ENCODE results near the gene MAP3K8.
"Not testable (repeated sequence)": the region's sequence is repeated elsewhere in the genome, so short reads cannot be mapped to it uniquely, and the experiment has no call there.

Gene MAP3K8

GRCh38 chr10:30422981-30423654 is 10.9 kb upstream of the MAP3K8 start:
- no peak for DNase-seq (ENCODE audit: low read depth)

GRCh38 chr10:30423655-30424275 is 10.2 kb upstream of the MAP3K8 start:
- not testable (repeated sequence) for DNase-seq (ENCODE audit: low read depth)

- no peak for DNase-seq (ENCODE audit: low read depth)
These were observed 8.5 kb upstream of the MAP3K8 start for GRCh38 chr10:30425336-30426075.

- no peak for DNase-seq (ENCODE audit: low read depth)
These were observed 3.3 kb upstream of the MAP3K8 start for GRCh38 chr10:30430544-30431298.

DNA sequence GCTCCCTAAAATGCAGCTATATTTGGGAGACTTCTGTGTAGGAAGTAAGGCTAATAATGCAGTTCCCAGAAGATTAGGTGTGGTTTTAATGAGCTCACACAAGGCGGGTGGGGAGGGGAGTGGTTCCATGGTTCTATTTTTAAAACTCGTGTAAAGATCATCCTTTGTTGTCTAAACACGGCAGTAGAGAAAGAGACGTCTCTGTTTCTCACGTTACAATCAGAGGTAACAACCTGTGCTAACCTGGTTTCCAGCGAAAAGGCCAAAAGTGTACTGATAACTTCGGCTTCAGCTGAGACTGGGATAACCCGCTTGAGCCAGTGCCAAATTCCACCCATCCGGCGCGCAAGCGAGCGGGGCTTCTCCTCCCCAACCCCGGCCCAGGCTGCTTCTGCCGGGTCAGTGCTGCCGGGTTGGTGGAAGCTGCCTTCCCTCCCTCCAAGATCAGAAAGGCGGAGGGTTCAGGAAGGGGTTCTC is 2.5 kb upstream of the MAP3K8 start:
- no peak for DNase-seq (ENCODE audit: low read depth)

DNA sequence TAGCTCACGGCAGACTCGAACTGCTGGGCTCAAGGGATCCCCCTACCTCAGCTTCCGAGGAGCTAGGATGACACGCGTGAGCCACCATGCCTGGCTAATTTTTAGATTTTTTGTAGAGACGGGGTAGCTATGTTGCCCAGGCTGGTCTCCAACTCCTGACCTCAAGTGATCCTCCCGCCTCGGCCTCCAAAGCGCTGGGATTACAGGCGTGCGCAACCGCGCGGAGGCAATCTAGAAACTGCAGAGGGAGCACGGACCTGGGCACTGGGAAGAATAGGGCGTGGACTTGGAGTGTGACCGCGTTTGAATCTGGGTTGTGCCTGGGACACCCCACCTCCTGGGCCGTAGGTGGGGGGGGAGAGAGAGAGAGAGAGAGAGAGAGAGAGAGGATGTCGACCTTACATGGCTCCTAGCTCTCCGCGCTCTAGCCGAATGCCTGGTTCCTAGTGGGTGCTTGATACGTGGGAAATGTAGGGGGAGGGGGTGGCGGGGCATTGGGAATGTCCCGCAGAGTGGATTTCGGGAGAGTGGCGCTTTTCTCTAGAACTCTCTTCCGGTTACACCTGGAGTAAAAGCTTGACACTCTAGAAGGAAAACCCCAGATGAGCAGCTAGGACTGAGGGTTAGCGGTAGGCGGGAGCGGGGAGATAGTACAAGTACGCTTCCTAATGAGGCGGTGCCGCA is 1.2 kb upstream of the MAP3K8 start:
- DNase-seq (ENCODE audit: low read depth) = no peak

DNA sequence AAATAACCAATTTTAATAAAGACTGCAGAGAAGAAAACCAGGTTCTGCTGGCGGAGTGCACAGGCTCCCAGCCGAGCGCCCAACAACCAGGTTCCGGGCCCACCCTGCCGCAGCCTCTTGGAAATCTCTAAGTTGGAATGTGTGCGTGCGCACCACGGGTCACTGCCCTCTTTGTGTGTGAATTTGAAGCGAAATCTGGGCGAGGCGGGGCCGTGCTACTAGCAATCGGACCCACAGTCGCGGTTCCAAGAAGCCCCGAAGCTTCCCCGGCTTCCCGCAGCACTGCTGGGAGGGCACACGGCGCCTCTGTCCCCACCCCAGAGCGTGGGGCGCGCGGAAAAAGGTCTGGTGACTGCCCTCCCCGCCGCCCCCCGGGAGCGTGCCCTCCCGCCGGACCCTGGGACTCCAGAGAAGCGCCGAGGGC is 666 bp upstream of the MAP3K8 start:
- peak; percentile 46 for DNase-seq (ENCODE audit: low read depth)

DNA sequence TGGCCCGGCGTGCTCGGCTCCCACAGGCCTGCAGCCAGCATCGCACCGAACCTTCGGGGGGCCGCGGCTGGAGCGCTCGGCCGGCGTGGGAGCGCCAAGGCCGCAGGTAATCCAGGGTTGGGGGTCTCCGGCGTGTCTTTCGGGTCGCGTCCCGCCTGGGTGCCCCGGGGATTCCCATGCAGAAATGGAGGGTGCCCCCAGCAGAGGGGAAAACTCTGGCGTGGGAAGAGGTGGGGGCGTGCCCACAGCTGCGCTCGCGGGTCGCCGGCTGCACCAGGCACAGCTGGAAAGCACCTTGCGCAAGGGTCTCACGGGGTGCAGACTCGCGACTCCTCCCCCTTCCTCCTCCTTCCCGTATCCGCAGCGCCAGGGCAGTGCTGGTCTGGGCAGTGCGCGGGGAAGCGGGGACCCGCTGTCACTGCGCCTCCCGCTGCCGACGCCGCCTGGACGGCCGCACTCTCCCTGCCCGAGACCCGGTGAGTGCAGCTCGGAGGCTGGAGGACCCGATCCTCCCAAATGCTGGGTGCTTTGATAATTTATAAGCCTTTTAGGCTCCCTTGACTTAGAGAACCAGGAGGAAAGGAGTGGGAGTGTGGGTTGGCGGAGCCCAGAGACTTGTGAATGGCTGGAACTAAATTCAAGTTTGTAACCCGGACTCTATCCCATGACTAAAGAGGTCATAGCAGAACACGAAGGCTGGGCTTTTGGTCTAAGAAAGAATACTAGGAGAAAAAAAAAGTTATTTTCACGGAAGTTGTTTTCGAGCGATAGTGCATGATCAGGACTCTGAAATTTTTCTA is 489 bp downstream of the MAP3K8 start:
- DNase-seq (ENCODE audit: low read depth) = peak; percentile 57

- DNase-seq (ENCODE audit: low read depth) = no peak
These were observed 1.1 kb downstream of the MAP3K8 start for GRCh38 chr10:30435073-30435422.

GRCh38 chr10:30435499-30436167 is 1.6 kb downstream of the MAP3K8 start:
- DNase-seq (ENCODE audit: low read depth) = not testable (repeated sequence)

- no peak for DNase-seq (ENCODE audit: low read depth)
These were observed 2.2 kb downstream of the MAP3K8 start for GRCh38 chr10:30436191-30436611.

- no peak for DNase-seq (ENCODE audit: low read depth)
These were observed 2.7 kb downstream of the MAP3K8 start for GRCh38 chr10:30436671-30437030.

DNA sequence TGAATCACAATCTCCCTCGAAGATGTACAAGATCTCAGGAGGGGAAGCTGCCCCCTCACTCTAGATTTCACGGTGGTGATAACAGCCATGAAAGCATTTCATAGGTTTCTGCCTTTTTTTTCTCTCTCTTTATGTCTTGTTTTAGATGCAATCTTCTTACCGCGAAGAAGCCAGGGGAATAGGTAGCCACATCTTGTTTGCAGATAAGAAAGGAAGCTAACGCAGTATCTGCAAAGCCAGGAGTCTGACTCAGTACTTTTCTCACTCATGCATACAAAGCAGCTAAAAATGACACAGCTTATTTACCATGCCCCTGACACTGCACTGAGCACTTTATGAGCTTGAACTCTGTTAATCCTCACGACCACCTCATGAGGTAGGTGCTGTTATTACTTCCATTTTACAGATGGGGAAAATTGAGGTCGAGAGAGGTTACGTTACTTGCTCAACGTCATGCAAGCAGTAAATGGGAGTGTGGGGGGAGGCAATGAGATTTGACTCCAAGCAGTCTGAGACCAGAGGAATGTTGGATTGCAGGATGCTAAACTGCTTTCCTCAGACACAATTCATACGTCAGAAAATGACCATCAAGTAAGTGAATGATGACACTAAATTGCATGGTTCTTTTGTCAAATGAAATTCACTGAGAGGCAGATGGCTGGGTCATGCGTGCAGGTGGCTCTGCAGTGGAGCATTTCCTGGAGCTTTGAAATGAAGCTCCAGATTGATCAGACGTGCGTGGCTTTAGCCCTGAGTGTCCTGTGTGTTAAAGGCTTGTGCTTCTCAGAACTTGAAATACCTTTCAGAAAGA is 3.3 kb downstream of the MAP3K8 start:
- no peak for DNase-seq (ENCODE audit: low read depth)

DNA sequence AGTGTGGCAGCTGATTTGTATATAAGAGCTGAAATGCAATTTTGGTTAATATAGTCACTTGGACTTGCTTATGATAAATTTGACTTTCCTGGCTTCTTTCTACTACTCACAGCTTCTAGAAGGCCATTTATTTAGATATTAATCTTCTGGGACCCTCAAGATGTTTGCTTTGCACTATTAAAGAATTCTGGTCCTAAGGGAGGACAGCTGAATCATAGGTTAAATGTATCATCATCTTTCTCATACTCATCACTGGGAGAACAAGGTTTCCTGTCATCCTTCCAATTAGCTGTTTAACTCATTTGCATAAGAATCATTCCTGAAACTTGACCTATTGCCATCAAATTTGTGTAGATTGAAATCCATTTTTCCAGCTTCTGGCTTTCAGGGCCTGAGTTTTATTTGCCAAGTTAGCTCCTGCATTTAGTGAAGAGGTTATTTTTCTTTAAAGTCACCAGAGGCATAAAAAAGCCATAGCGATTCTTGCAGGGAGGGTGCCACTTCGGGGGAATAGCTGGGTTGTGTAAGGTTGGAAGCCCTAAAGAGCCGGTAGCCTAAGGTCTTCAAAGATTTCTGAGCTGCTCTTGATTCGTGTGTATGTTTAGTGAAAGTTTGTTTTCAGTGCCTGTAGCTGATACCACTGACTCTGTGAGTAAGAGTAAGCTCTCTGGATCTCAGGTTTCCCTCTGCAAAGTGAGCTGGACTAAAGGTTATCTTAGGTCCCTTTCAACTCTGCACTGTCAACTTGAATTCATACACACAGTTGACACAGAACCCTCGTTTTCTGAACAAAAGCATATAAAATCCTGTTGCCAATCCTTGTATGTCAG is 4.3 kb downstream of the MAP3K8 start:
- no peak for DNase-seq (ENCODE audit: low read depth)

- no peak for DNase-seq (ENCODE audit: low read depth)
These were observed 5.9 kb downstream of the MAP3K8 start for GRCh38 chr10:30439931-30440330.

DNA sequence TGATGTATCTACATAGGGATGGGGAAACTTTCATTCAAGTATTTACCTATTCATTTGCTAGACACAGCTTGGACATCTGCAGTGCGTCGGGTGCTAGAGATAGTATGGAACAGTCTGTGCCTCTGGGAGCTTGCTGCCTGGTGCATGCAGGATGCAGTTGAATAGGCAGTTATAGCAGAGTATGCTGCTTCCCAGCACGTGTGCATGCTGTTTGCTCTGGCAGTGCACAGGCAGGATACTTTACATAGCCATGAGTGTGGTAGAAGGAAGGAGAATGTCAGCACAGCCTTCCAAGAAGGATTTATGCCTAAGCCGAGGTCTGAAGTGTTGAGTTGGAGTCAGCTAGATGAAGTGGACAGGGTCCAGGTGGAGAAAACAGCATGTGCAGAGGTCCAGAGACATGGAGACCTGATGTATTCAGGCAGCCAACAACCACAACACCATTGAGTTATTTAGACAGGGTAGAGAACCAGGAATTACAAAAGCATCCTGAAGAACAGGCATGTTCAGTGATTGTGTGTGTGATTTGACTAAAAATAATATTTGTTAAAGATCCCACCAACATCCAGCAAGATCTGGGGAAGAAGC is 8.1 kb downstream of the MAP3K8 start:
- DNase-seq (ENCODE audit: low read depth) = no peak

- DNase-seq (ENCODE audit: low read depth) = no peak
These were observed 9.1 kb downstream of the MAP3K8 start for GRCh38 chr10:30443049-30443448.

GRCh38 chr10:30445711-30446110 is 11.7 kb downstream of the MAP3K8 start:
- no peak for DNase-seq (ENCODE audit: low read depth)

Data from fibroblast of the conjunctiva (primary cell).